ENCODE measurements around the gene SCAF1. TPM values are rescaled to one million over a fixed set of nuclear protein-coding genes. Genes with fewer than 3 reads are reported as not detected.

The SCAF1 gene
- polyA plus RNA-seq, 2 donors: 16.9 to 26.7 TPM

GRCh38 chr19:49655570-49656455 is 13.8 kb downstream of the SCAF1 start:
- no peak overlapping the region for H3K27ac ChIP-seq (ENCODE audit: low read depth in 2 of 2, low read length in 1 of 2)
- H3K27me3 ChIP-seq (ENCODE audit: control insufficient read depth in 1 of 2, insufficient read depth in 2 of 2, low read length in 2 of 2): no peaks in the 10 kb centered on the region
- H3K9me3 ChIP-seq (ENCODE audit: control insufficient read depth in 2 of 2, insufficient read depth in 1 of 2, low read depth in 1 of 2, low read length in 1 of 2): no peaks in the 10 kb centered on the region
- WGBS, 2 donors: 89% methylated on average over 23 of the region's 23 CpGs
- H3K36me3 ChIP-seq (ENCODE audit: control insufficient read depth in 2 of 2, insufficient read depth in 2 of 2, low read length in 1 of 2): peaks cover 40 to 83% of the 10 kb centered on the region in 2 donors
- peaks cover 0 to 2% of the 10 kb centered on the region in 2 donors for H3K4me1 ChIP-seq (ENCODE audit: control insufficient read depth in 2 of 2, insufficient read depth in 2 of 2, low read length in 1 of 2)
- H3K4me3 ChIP-seq (ENCODE audit: low read depth in 1 of 2, low read length in 2 of 2): no peak overlapping the region

- Histone ChIP-seq H3K27me3 (ENCODE audit: control insufficient read depth in 1 of 2, insufficient read depth in 2 of 2, low read length in 2 of 2) (no peaks in the 10 kb centered on the region), H3K9me3 (ENCODE audit: control insufficient read depth in 2 of 2, insufficient read depth in 1 of 2, low read depth in 1 of 2, low read length in 1 of 2) (no peaks in the 10 kb centered on the region), H3K36me3 (ENCODE audit: control insufficient read depth in 2 of 2, insufficient read depth in 2 of 2, low read length in 1 of 2) (peaks cover 41 to 81% of the 10 kb centered on the region in 2 donors), H3K4me3 (ENCODE audit: low read depth in 1 of 2, low read length in 2 of 2) (no peak overlapping the region), H3K27ac (ENCODE audit: low read depth in 2 of 2, low read length in 1 of 2) (no peak overlapping the region), H3K4me1 (ENCODE audit: control insufficient read depth in 2 of 2, insufficient read depth in 2 of 2, low read length in 1 of 2) (peaks cover 0 to 2% of the 10 kb centered on the region in 2 donors)
- WGBS, 2 donors: 89 to 90% methylated on average over 17 of the region's 17 CpGs
Measured at GRCh38 chr19:49656456-49657109, 14.6 kb downstream of the SCAF1 start.

GRCh38 chr19:49657493-49658138 is 15.6 kb downstream of the SCAF1 start:
- Histone ChIP-seq H3K27me3 (ENCODE audit: control insufficient read depth in 1 of 2, insufficient read depth in 2 of 2, low read length in 2 of 2) (no peaks in the 10 kb centered on the region), H3K4me1 (ENCODE audit: control insufficient read depth in 2 of 2, insufficient read depth in 2 of 2, low read length in 1 of 2) (peaks cover 0 to 4% of the 10 kb centered on the region in 2 donors), H3K9me3 (ENCODE audit: control insufficient read depth in 2 of 2, insufficient read depth in 1 of 2, low read depth in 1 of 2, low read length in 1 of 2) (no peaks in the 10 kb centered on the region), H3K36me3 (ENCODE audit: control insufficient read depth in 2 of 2, insufficient read depth in 2 of 2, low read length in 1 of 2) (peaks cover 40 to 80% of the 10 kb centered on the region in 2 donors), H3K4me3 (ENCODE audit: low read depth in 1 of 2, low read length in 2 of 2) (no peak overlapping the region), H3K27ac (ENCODE audit: low read depth in 2 of 2, low read length in 1 of 2) (no peak overlapping the region)
- 90 to 91% methylated on average over 22 of the region's 22 CpGs for WGBS, 2 donors

GRCh38 chr19:49658139-49658517 is 16.1 kb downstream of the SCAF1 start:
- peaks cover 36 to 78% of the 10 kb centered on the region in 2 donors for H3K36me3 ChIP-seq (ENCODE audit: control insufficient read depth in 2 of 2, insufficient read depth in 2 of 2, low read length in 1 of 2)
- no peaks in the 10 kb centered on the region for H3K27me3 ChIP-seq (ENCODE audit: control insufficient read depth in 1 of 2, insufficient read depth in 2 of 2, low read length in 2 of 2)
- H3K27ac ChIP-seq (ENCODE audit: low read depth in 2 of 2, low read length in 1 of 2): no peak overlapping the region
- 84 to 86% methylated on average over 14 to 15 of the region's 15 CpGs for WGBS, 2 donors
- no peak overlapping the region for H3K4me3 ChIP-seq (ENCODE audit: low read depth in 1 of 2, low read length in 2 of 2)
- H3K9me3 ChIP-seq (ENCODE audit: control insufficient read depth in 2 of 2, insufficient read depth in 1 of 2, low read depth in 1 of 2, low read length in 1 of 2): no peaks in the 10 kb centered on the region
- peaks cover 0 to 4% of the 10 kb centered on the region in 2 donors for H3K4me1 ChIP-seq (ENCODE audit: control insufficient read depth in 2 of 2, insufficient read depth in 2 of 2, low read length in 1 of 2)

GRCh38 chr19:49658566-49659442 is 16.8 kb downstream of the SCAF1 start:
- Histone ChIP-seq H3K27ac (ENCODE audit: low read depth in 2 of 2, low read length in 1 of 2) (no peak overlapping the region), H3K4me1 (ENCODE audit: control insufficient read depth in 2 of 2, insufficient read depth in 2 of 2, low read length in 1 of 2) (peaks cover 0 to 4% of the 10 kb centered on the region in 2 donors), H3K27me3 (ENCODE audit: control insufficient read depth in 1 of 2, insufficient read depth in 2 of 2, low read length in 2 of 2) (no peaks in the 10 kb centered on the region), H3K9me3 (ENCODE audit: control insufficient read depth in 2 of 2, insufficient read depth in 1 of 2, low read depth in 1 of 2, low read length in 1 of 2) (no peaks in the 10 kb centered on the region), H3K36me3 (ENCODE audit: control insufficient read depth in 2 of 2, insufficient read depth in 2 of 2, low read length in 1 of 2) (peaks cover 29 to 74% of the 10 kb centered on the region in 2 donors), H3K4me3 (ENCODE audit: low read depth in 1 of 2, low read length in 2 of 2) (no peak overlapping the region)
- 90% methylated on average over 12 of the region's 12 CpGs for WGBS, 2 donors

- no peak overlapping the region for H3K4me3 ChIP-seq (ENCODE audit: low read depth in 1 of 2, low read length in 2 of 2)
- peaks cover 18 to 61% of the 10 kb centered on the region in 2 donors for H3K36me3 ChIP-seq (ENCODE audit: control insufficient read depth in 2 of 2, insufficient read depth in 2 of 2, low read length in 1 of 2)
- 83 to 88% methylated on average over 15 of the region's 15 CpGs for WGBS, 2 donors
- no peak overlapping the region for H3K27ac ChIP-seq (ENCODE audit: low read depth in 2 of 2, low read length in 1 of 2)
- no peaks in the 10 kb centered on the region for H3K9me3 ChIP-seq (ENCODE audit: control insufficient read depth in 2 of 2, insufficient read depth in 1 of 2, low read depth in 1 of 2, low read length in 1 of 2)
- no peaks in the 10 kb centered on the region for H3K27me3 ChIP-seq (ENCODE audit: control insufficient read depth in 1 of 2, insufficient read depth in 2 of 2, low read length in 2 of 2)
- peaks cover 0 to 4% of the 10 kb centered on the region in 2 donors for H3K4me1 ChIP-seq (ENCODE audit: control insufficient read depth in 2 of 2, insufficient read depth in 2 of 2, low read length in 1 of 2)
Measured at GRCh38 chr19:49660338-49660961, 18.4 kb downstream of the SCAF1 start.

- H3K27me3 ChIP-seq (ENCODE audit: control insufficient read depth in 1 of 2, insufficient read depth in 2 of 2, low read length in 2 of 2): no peaks in the 10 kb centered on the region
- peaks cover 15 to 48% of the 10 kb centered on the region in 2 donors for H3K36me3 ChIP-seq (ENCODE audit: control insufficient read depth in 2 of 2, insufficient read depth in 2 of 2, low read length in 1 of 2)
- H3K4me3 ChIP-seq (ENCODE audit: low read depth in 1 of 2, low read length in 2 of 2): no peak overlapping the region
- WGBS, 2 donors: 89 to 94% methylated on average over 16 of the region's 16 CpGs
- H3K27ac ChIP-seq (ENCODE audit: low read depth in 2 of 2, low read length in 1 of 2): no peak overlapping the region
- no peaks in the 10 kb centered on the region for H3K9me3 ChIP-seq (ENCODE audit: control insufficient read depth in 2 of 2, insufficient read depth in 1 of 2, low read depth in 1 of 2, low read length in 1 of 2)
- peaks cover 0 to 8% of the 10 kb centered on the region in 2 donors for H3K4me1 ChIP-seq (ENCODE audit: control insufficient read depth in 2 of 2, insufficient read depth in 2 of 2, low read length in 1 of 2)
Measured at GRCh38 chr19:49662011-49662410, 20.0 kb downstream of the SCAF1 start.

- Histone ChIP-seq H3K9me3 (ENCODE audit: control insufficient read depth in 2 of 2, insufficient read depth in 1 of 2, low read depth in 1 of 2, low read length in 1 of 2) (no peaks in the 10 kb centered on the region), H3K27me3 (ENCODE audit: control insufficient read depth in 1 of 2, insufficient read depth in 2 of 2, low read length in 2 of 2) (no peaks in the 10 kb centered on the region), H3K4me1 (ENCODE audit: control insufficient read depth in 2 of 2, insufficient read depth in 2 of 2, low read length in 1 of 2) (peaks cover 0 to 8% of the 10 kb centered on the region in 2 donors), H3K36me3 (ENCODE audit: control insufficient read depth in 2 of 2, insufficient read depth in 2 of 2, low read length in 1 of 2) (peaks cover 12 to 38% of the 10 kb centered on the region in 2 donors), H3K4me3 (ENCODE audit: low read depth in 1 of 2, low read length in 2 of 2) (no peak overlapping the region), H3K27ac (ENCODE audit: low read depth in 2 of 2, low read length in 1 of 2) (no peak overlapping the region)
- WGBS, 2 donors: 79 to 80% methylated on average over 12 of the region's 12 CpGs
Measured at GRCh38 chr19:49663224-49663623, 21.2 kb downstream of the SCAF1 start.
